Measurements from ENCODE around the gene RB1. TPM values are rescaled to one million over a fixed set of nuclear protein-coding genes. Genes with fewer than 3 reads are reported as not detected.
A peak's percentile ranks its signal among the peaks of the same experiment; 100 is the strongest.

Gene RB1
- total and polyA plus RNA-seq, 2 donors (not counting 3 experiments of a cell fraction or from before 2014, with no cell fraction given), result 8.0 to 41.2 TPM

DNA sequence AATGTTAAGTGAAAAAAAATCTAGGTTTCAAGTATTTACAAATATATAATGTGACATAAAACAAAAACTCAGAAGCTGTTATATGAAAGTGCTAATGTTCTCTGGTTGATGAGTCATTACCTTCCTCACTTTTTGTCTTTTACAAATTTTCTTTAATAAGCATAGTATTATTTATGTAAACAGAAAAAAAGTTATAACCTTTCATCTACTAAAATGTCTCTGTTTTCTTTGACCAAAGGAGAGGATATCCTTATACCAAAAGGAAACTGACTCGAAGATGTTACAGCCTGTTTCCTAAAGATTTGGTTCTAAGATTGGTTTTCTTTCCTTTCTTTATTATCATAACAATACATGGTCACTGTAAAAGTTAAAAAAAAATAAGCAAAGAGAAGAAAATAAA lies 191.3 kb downstream of the RB1 start:
- peaks cover 50% of the 10 kb centered on the region for H3K4me1 ChIP-seq (ENCODE audit: control insufficient read depth, extremely low read depth, insufficient read depth, low read length)
- intact Hi-C loops (cut with micrococcal nuclease), result loop anchor here (1.0 to 2.0 kb wide), 5 partner anchors 16 to 82 kb away; partner anchors contain the start of gene LPAR6
- CTCF ChIA-PET, result interaction anchor here (0.8 to 3.0 kb wide), 7 partner anchors 14 to 161 kb away, joined by 3 to 13 read pairs (median 3); partner anchors contain the start of gene RCBTB2

More for the DNA sequence above, 191.3 kb downstream of the RB1 start:
- H3K27me3 ChIP-seq (ENCODE audit: control insufficient read depth in 2 of 2, insufficient read depth in 2 of 2, low read length in 2 of 2), result no peaks in the 10 kb centered on the region
- POLR2A ChIA-PET, result interaction anchor here (1.8 kb wide), 1 partner anchor 38 kb away, joined by 5 read pairs; no protein-coding TSS in a partner anchor
- H3K36me3 ChIP-seq (ENCODE audit: control insufficient read depth in 2 of 2, extremely low read depth in 1 of 2, insufficient read depth in 2 of 2, low read length in 2 of 2), result no peaks in the 10 kb centered on the region
- H2AFZ ChIP-seq (ENCODE audit: low read depth, low read length), result no peak overlapping the region
- no peaks in the 10 kb centered on the region for H3K9me1 ChIP-seq (replicated peaks; ENCODE audit: control insufficient read depth, extremely low read depth, insufficient read depth, low read length)
- peak overlapping the region; percentile 73 for H3K27ac ChIP-seq (ENCODE audit: insufficient read depth, low read depth, low read length)
- no peaks in the 10 kb centered on the region for H4K20me1 ChIP-seq (replicated peaks; ENCODE audit: control insufficient read depth, extremely low read depth, insufficient read depth, low read length)
- peak overlapping the region; percentile 86 for H3K4me2 ChIP-seq (ENCODE audit: insufficient read depth, low read length)
- peak; percentile 90 for DNase-seq (ENCODE audit: low read depth, low spot score)
- dilution Hi-C loops (cut with MboI; ENCODE audit: extremely low pct_ligation_motif_present, low sequenced_read_pairs), result no loop called here
- BruUV-seq (replicated peaks), result no TSS peak
- no peak overlapping the region for H3K9ac ChIP-seq (replicated peaks; ENCODE audit: extremely low read depth, insufficient read depth, low read length)
- TF ChIP-seq FOS (IDR thresholded peaks at IDR 0.05; ENCODE audit: borderline replicate concordance, insufficient read depth, low read length), result peak; percentile 80
- TF ChIP-seq EZH2 (IDR thresholded peaks at IDR 0.05; ENCODE audit: borderline replicate concordance, low read depth, low read length, severe bottlenecking), result no peak
- peak; percentile 77 for TF ChIP-seq GATA2 (IDR thresholded peaks at IDR 0.05; ENCODE audit: insufficient read depth, insufficient read length, low read depth, low read length)
- TF ChIP-seq, protein P1, sequence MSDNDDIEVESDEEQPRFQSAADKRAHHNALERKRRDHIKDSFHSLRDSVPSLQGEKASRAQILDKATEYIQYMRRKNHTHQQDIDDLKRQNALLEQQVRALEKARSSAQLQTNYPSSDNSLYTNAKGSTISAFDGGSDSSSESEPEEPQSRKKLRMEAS (IDR thresholded peaks at IDR 0.05; ENCODE audit: insufficient read depth, insufficient read length), result no peak
- peak; percentile 69 for TF ChIP-seq JUN (IDR thresholded peaks at IDR 0.05; ENCODE audit: borderline replicate concordance, insufficient read depth, insufficient read length, low read depth)
- TF ChIP-seq MYC (IDR thresholded peaks at IDR 0.05; ENCODE audit: low read depth, low read length), result no peak
- peak; percentile 47 for TF ChIP-seq POLR2A (IDR thresholded peaks at IDR 0.05; ENCODE audit: low read depth, low read length)
- TF ChIP-seq, protein P2, sequence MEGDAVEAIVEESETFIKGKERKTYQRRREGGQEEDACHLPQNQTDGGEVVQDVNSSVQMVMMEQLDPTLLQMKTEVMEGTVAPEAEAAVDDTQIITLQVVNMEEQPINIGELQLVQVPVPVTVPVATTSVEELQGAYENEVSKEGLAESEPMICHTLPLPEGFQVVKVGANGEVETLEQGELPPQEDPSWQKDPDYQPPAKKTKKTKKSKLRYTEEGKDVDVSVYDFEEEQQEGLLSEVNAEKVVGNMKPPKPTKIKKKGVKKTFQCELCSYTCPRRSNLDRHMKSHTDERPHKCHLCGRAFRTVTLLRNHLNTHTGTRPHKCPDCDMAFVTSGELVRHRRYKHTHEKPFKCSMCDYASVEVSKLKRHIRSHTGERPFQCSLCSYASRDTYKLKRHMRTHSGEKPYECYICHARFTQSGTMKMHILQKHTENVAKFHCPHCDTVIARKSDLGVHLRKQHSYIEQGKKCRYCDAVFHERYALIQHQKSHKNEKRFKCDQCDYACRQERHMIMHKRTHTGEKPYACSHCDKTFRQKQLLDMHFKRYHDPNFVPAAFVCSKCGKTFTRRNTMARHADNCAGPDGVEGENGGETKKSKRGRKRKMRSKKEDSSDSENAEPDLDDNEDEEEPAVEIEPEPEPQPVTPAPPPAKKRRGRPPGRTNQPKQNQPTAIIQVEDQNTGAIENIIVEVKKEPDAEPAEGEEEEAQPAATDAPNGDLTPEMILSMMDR (IDR thresholded peaks at IDR 0.05; ENCODE audit: extremely low read depth in 1 of 2, insufficient read depth in 1 of 2, low read depth in 1 of 2, low read length in 2 of 2), result no peak
- TF ChIP-seq POLR2AphosphoS5 (IDR thresholded peaks at IDR 0.05; ENCODE audit: insufficient read depth, low read depth, low read length), result peak; percentile 29
- FAIRE-seq, result peak; percentile 94
- no peaks in the 10 kb centered on the region for H3K79me2 ChIP-seq (ENCODE audit: control insufficient read depth, insufficient read depth, low read length)
- H3K4me3 ChIP-seq (replicated peaks in 1 of 3; ENCODE audit: insufficient read depth in 1 of 3, low read depth in 1 of 3, low read length in 3 of 3), result peak overlapping the region in 1 of 3 experiments; percentile 30
- H3K9me3 ChIP-seq (replicated peaks; ENCODE audit: control insufficient read depth, insufficient read depth, low read length), result no peaks in the 10 kb centered on the region

All from endothelial cell of umbilical vein (primary cell).